Measurements from ENCODE around the gene ACBD6.
"Not testable (repeated sequence)": the region's sequence is repeated elsewhere in the genome, so short reads cannot be mapped to it uniquely, and the experiment has no call there.

The ACBD6 gene

GRCh38 chr1:180451504-180451903, 50.9 kb downstream of the ACBD6 start:
- no peak for DNase-seq (ENCODE audit: low read depth, low spot score)
- H3K9me3 ChIP-seq (ENCODE audit: control insufficient read depth, insufficient read depth, low read length), result no peaks in the 10 kb centered on the region
- H3K4me3 ChIP-seq (ENCODE audit: low read length), result no peak overlapping the region
- no peaks in the 10 kb centered on the region for H3K36me3 ChIP-seq (ENCODE audit: control insufficient read depth, insufficient read depth, low read length)
- no peak overlapping the region for H3K27ac ChIP-seq (ENCODE audit: low read length)
- no peaks in the 10 kb centered on the region for H3K27me3 ChIP-seq (ENCODE audit: control insufficient read depth, insufficient read depth, low read length)
- H3K4me1 ChIP-seq (ENCODE audit: control insufficient read depth, insufficient read depth, low read length), result no peaks in the 10 kb centered on the region

DNA sequence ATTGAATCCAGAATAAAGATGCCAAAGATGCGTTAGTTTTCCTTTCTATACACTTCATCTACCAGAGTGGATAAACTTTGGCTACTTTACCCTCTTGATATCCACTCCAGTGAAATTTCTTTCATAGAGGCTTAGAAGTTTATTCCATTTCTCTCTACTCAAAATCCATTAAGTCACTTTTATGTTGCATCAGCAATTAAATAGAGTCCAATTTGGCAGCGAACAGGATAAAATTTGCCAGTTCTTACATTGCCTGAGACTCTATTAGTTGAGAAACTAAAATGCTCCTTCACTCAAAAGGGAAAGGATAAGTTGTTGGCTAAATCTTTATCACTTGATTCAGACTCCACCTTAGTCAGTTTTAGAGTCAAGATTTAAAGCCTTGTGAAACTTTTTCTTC, 57.9 kb downstream of the ACBD6 start:
- Histone ChIP-seq H3K4me1 (ENCODE audit: control insufficient read depth, insufficient read depth, low read length) (no peaks in the 10 kb centered on the region), H3K27ac (ENCODE audit: low read length) (no peak overlapping the region), H3K36me3 (ENCODE audit: control insufficient read depth, insufficient read depth, low read length) (no peaks in the 10 kb centered on the region), H3K27me3 (ENCODE audit: control insufficient read depth, insufficient read depth, low read length) (no peaks in the 10 kb centered on the region), H3K4me3 (ENCODE audit: low read length) (no peak overlapping the region), H3K9me3 (ENCODE audit: control insufficient read depth, insufficient read depth, low read length) (no peaks in the 10 kb centered on the region)
- no CpG with 5 or more reads among the region's 2 CpGs for WGBS (ENCODE audit: insufficient coverage, insufficient read length)
- no peak for DNase-seq (ENCODE audit: low read depth, low spot score)

DNA sequence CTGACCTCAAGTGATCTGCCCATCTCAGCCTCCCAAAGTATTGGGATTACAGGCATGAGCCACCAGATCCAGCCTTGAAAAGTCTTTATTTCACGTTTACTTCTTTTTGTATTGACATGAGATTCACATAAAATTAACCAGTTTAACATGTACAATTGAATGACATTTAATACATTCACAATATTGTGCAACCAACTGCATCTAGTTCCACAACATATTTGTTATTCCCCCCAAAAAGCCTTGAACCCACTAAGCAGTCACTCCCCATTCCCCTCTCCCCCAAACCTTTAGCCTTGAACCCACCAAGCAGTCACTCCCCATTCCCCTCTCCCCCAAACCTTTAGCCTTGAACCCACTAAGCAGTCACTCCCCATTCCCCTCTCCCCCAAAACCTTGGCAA, 62.0 kb downstream of the ACBD6 start:
- Histone ChIP-seq H3K27me3 (ENCODE audit: control insufficient read depth, insufficient read depth, low read length) (no peaks in the 10 kb centered on the region), H3K27ac (ENCODE audit: low read length) (no peak overlapping the region), H3K9me3 (ENCODE audit: control insufficient read depth, insufficient read depth, low read length) (no peaks in the 10 kb centered on the region), H3K36me3 (ENCODE audit: control insufficient read depth, insufficient read depth, low read length) (no peaks in the 10 kb centered on the region), H3K4me1 (ENCODE audit: control insufficient read depth, insufficient read depth, low read length) (no peaks in the 10 kb centered on the region), H3K4me3 (ENCODE audit: low read length) (no peak overlapping the region)
- no CpG with 5 or more reads among the region's 1 CpG for WGBS (ENCODE audit: insufficient coverage, insufficient read length)
- no peak for DNase-seq (ENCODE audit: low read depth, low spot score)

GRCh38 chr1:180435566-180435965, 66.8 kb downstream of the ACBD6 start:
- H3K36me3 ChIP-seq (ENCODE audit: control insufficient read depth, insufficient read depth, low read length), result no peaks in the 10 kb centered on the region
- DNase-seq (ENCODE audit: low read depth, low spot score), result no peak
- H3K27ac ChIP-seq (ENCODE audit: low read length), result no peak overlapping the region
- H3K4me1 ChIP-seq (ENCODE audit: control insufficient read depth, insufficient read depth, low read length), result peaks cover 3% of the 10 kb centered on the region
- no CpG with 5 or more reads among the region's 7 CpGs for WGBS (ENCODE audit: insufficient coverage, insufficient read length)
- no peak overlapping the region for H3K4me3 ChIP-seq (ENCODE audit: low read length)
- H3K9me3 ChIP-seq (ENCODE audit: control insufficient read depth, insufficient read depth, low read length), result no peaks in the 10 kb centered on the region
- no peaks in the 10 kb centered on the region for H3K27me3 ChIP-seq (ENCODE audit: control insufficient read depth, insufficient read depth, low read length)

DNA sequence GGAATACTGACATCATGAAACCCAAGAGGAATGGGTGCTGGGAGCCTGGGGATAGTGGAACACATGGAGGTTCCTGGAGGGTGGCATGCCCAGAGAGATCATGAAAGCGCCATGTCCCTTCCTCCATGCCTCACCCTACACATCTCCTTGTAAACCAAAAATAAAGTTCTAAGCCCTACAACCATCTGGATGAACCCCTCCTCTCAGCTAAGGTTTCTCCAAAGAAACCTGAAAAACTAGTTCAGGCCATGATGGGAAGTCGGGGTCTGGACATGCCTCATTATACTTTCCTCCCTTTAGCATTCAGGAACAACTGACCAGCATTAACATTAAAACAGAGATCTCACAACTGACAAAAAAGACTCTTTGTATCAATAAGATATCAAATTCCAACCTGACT, 68.5 kb downstream of the ACBD6 start:
- H3K27ac ChIP-seq (ENCODE audit: low read length), result no peak overlapping the region
- WGBS (ENCODE audit: insufficient coverage, insufficient read length), result no CpG with 5 or more reads among the region's 2 CpGs
- no peak overlapping the region for H3K4me3 ChIP-seq (ENCODE audit: low read length)
- H3K36me3 ChIP-seq (ENCODE audit: control insufficient read depth, insufficient read depth, low read length), result no peaks in the 10 kb centered on the region
- no peak for DNase-seq (ENCODE audit: low read depth, low spot score)
- H3K9me3 ChIP-seq (ENCODE audit: control insufficient read depth, insufficient read depth, low read length), result no peaks in the 10 kb centered on the region
- no peaks in the 10 kb centered on the region for H3K27me3 ChIP-seq (ENCODE audit: control insufficient read depth, insufficient read depth, low read length)
- H3K4me1 ChIP-seq (ENCODE audit: control insufficient read depth, insufficient read depth, low read length), result peaks cover 3% of the 10 kb centered on the region

DNA sequence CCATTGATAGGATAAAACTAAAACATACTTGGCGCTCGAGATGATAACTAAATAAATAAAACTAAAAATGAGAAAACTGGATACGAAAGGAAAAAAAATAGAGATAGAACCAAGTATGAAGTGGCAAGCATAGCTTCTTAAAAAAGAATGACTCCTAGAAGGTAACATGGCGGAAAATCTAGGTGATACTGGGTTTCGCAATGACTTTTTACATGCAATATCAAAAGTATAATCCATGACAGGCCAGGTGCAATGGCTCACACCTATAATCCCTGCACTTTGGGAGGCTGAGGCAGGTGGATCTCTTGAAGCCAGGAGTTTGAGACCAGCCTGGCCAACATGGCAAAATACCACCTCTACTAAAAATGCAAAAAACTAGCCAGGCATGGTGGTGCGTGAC, 70.7 kb downstream of the ACBD6 start:
- no peaks in the 10 kb centered on the region for H3K36me3 ChIP-seq (ENCODE audit: control insufficient read depth, insufficient read depth, low read length)

GRCh38 chr1:180428782-180429695, 73.3 kb downstream of the ACBD6 start:
- Histone ChIP-seq H3K27me3 (ENCODE audit: control insufficient read depth, insufficient read depth, low read length) (no peaks in the 10 kb centered on the region), H3K4me1 (ENCODE audit: control insufficient read depth, insufficient read depth, low read length) (peaks cover 2% of the 10 kb centered on the region), H3K27ac (ENCODE audit: low read length) (no peak overlapping the region), H3K36me3 (ENCODE audit: control insufficient read depth, insufficient read depth, low read length) (no peaks in the 10 kb centered on the region), H3K9me3 (ENCODE audit: control insufficient read depth, insufficient read depth, low read length) (no peaks in the 10 kb centered on the region), H3K4me3 (ENCODE audit: low read length) (no peak overlapping the region)
- no CpG with 5 or more reads among the region's 4 CpGs for WGBS (ENCODE audit: insufficient coverage, insufficient read length)
- DNase-seq (ENCODE audit: low read depth, low spot score), result no peak

More for the DNA sequence above, 70.7 kb downstream of the ACBD6 start:
- Histone ChIP-seq H3K27ac (ENCODE audit: low read length) (no peak overlapping the region), H3K4me3 (ENCODE audit: low read length) (no peak overlapping the region), H3K27me3 (ENCODE audit: control insufficient read depth, insufficient read depth, low read length) (no peaks in the 10 kb centered on the region), H3K9me3 (ENCODE audit: control insufficient read depth, insufficient read depth, low read length) (no peaks in the 10 kb centered on the region), H3K4me1 (ENCODE audit: control insufficient read depth, insufficient read depth, low read length) (peaks cover 3% of the 10 kb centered on the region)
- no CpG with 5 or more reads among the region's 6 CpGs for WGBS (ENCODE audit: insufficient coverage, insufficient read length)
- no peak for DNase-seq (ENCODE audit: low read depth, low spot score)

- Histone ChIP-seq H3K4me3 (ENCODE audit: low read length) (no peak overlapping the region), H3K27ac (ENCODE audit: low read length) (no peak overlapping the region), H3K9me3 (ENCODE audit: control insufficient read depth, insufficient read depth, low read length) (no peaks in the 10 kb centered on the region), H3K27me3 (ENCODE audit: control insufficient read depth, insufficient read depth, low read length) (no peaks in the 10 kb centered on the region), H3K4me1 (ENCODE audit: control insufficient read depth, insufficient read depth, low read length) (no peaks in the 10 kb centered on the region; the same call in 1 of the 2 replicates), H3K36me3 (ENCODE audit: control insufficient read depth, insufficient read depth, low read length) (no peaks in the 10 kb centered on the region)
- no peak for DNase-seq (ENCODE audit: low read depth, low spot score)
Measured at GRCh38 chr1:180425952-180426351, 76.4 kb downstream of the ACBD6 start.

DNA sequence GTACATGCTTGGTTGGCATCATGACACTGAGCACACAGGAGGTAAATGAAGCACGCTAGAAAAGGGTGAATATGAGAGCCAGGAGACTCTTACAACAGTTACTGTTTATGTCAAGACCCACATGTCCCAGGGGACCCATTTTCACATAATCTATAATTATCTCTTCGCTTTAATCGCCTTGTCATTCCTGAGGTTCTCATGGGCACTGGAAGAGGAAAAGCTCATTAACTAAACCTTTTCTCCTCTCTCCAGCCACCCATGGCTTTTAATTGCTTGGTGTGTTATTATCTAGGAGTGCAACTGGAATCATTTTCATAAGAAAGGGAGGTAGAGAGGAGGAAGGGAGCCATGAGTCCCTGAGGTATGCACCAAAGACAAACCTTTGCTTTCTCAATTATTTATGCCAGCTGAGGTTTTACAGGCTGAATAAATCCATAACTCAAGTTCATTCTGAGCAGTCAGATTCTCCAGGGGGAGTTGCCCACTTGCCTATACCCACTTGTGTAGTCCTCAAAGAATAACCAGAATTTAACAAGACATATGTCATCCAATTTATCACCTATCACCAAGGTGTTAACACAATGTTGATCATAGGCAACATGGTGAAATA, 77.4 kb downstream of the ACBD6 start:
- no peaks in the 10 kb centered on the region for H3K36me3 ChIP-seq (ENCODE audit: control insufficient read depth, insufficient read depth, low read length)
- no peaks in the 10 kb centered on the region for H3K9me3 ChIP-seq (ENCODE audit: control insufficient read depth, insufficient read depth, low read length)
- WGBS (ENCODE audit: insufficient coverage, insufficient read length), result no CpG with 5 or more reads among the region's 3 CpGs
- no peaks in the 10 kb centered on the region for H3K27me3 ChIP-seq (ENCODE audit: control insufficient read depth, insufficient read depth, low read length)
- no peaks in the 10 kb centered on the region; the same call in 1 of the 2 replicates for H3K4me1 ChIP-seq (ENCODE audit: control insufficient read depth, insufficient read depth, low read length)
- DNase-seq (ENCODE audit: low read depth, low spot score), result no peak
- H3K27ac ChIP-seq (ENCODE audit: low read length), result no peak overlapping the region
- H3K4me3 ChIP-seq (ENCODE audit: low read length), result no peak overlapping the region

- H3K27ac ChIP-seq (ENCODE audit: low read length), result no peak overlapping the region
- DNase-seq (ENCODE audit: low read depth, low spot score), result no peak
- H3K27me3 ChIP-seq (ENCODE audit: control insufficient read depth, insufficient read depth, low read length), result no peaks in the 10 kb centered on the region
- no peak overlapping the region for H3K4me3 ChIP-seq (ENCODE audit: low read length)
- no peaks in the 10 kb centered on the region; the same call in 1 of the 2 replicates for H3K4me1 ChIP-seq (ENCODE audit: control insufficient read depth, insufficient read depth, low read length)
- H3K36me3 ChIP-seq (ENCODE audit: control insufficient read depth, insufficient read depth, low read length), result no peaks in the 10 kb centered on the region
- WGBS (ENCODE audit: insufficient coverage, insufficient read length), result no CpG with 5 or more reads among the region's 1 CpG
- no peaks in the 10 kb centered on the region for H3K9me3 ChIP-seq (ENCODE audit: control insufficient read depth, insufficient read depth, low read length)
Measured at GRCh38 chr1:180421614-180422013, 80.8 kb downstream of the ACBD6 start.

- not testable (repeated sequence) for H3K27me3 ChIP-seq (ENCODE audit: control insufficient read depth, insufficient read depth, low read length); H3K4me1 ChIP-seq (ENCODE audit: control insufficient read depth, insufficient read depth, low read length); H3K27ac ChIP-seq (ENCODE audit: low read length); H3K36me3 ChIP-seq (ENCODE audit: control insufficient read depth, insufficient read depth, low read length); H3K4me3 ChIP-seq (ENCODE audit: low read length); DNase-seq (ENCODE audit: low read depth, low spot score); H3K9me3 ChIP-seq (ENCODE audit: control insufficient read depth, insufficient read depth, low read length)
- WGBS (ENCODE audit: insufficient coverage, insufficient read length), result no CpG with 5 or more reads among the region's 1 CpG
Measured at GRCh38 chr1:180421145-180421544, 81.2 kb downstream of the ACBD6 start.

Measured in iPS DF 6.9 (cell line).